Caco-2 (cell line): ENCODE data around the gene DNPH1. TPM values are rescaled to one million over a fixed set of nuclear protein-coding genes. Genes with fewer than 3 reads are reported as not detected.

Source experiments
- BruUV-seq: library from RNA; stranded (reverse); fragments of 400-500 nt; replicated peaks from 2 replicates; lab custom pipeline; 2021; lab: Mats Ljungman, UMichigan
- CTCF ChIA-PET: fragments of 300-600 bp; sonication (Branson Sonifier 250); formaldehyde crosslinking; loops from one replicate; lab custom pipeline; 2022; ENCODE audit warnings: antibody characterized with exemption; lab: Charles Lee
- POLR2A ChIA-PET: fragments of 300-600 bp; sonication (Branson Sonifier 250); formaldehyde crosslinking; loops from one replicate; lab custom pipeline; 2022; ENCODE audit warnings: antibody characterized with exemption; lab: Charles Lee
- DNase-seq, 2 experiments: peaks; one replicate each; pipeline versions ENCODE4 v3.0.0 to v3.0.0-alpha.2; 2020 to 2022
- H3K27me3 ChIP-seq: replicated peaks from 2 replicates; pipeline ENCODE4 v1.6.0; 2011; ENCODE audit warnings: low read length; ENCODE audit not compliant: control insufficient read depth, insufficient read depth
- H3K36me3 ChIP-seq: 2 replicates; pipeline ENCODE4 v1.5.1; 2011; ENCODE audit warnings: low read length; ENCODE audit not compliant: control insufficient read depth, insufficient read depth
- H3K4me1 ChIP-seq: fragments of 250-450 bp; sonication (Bioruptor Pico); 2 replicates; pipeline ENCODE4 v1.5.1; 2020; ENCODE audit warnings: mild to moderate bottlenecking
- H3K4me3 ChIP-seq: 2 replicates; pipeline ENCODE4 v1.5.1; 2011; ENCODE audit warnings: low read depth, mild to moderate bottlenecking, control low read depth, low read length
- H3K9me3 ChIP-seq: fragments of 250-450 bp; sonication (Bioruptor Pico); 2 replicates; pipeline ENCODE4 v1.5.1; 2020; ENCODE audit warnings: mild to moderate bottlenecking, moderate library complexity
- H3K27ac Mint-ChIP-seq: one replicate; pipeline ENCODE4 v1.8.0; 2022; ENCODE audit warnings: mixed read lengths; ENCODE audit not compliant: unreplicated experiment
- H3K27me3 Mint-ChIP-seq: one replicate; pipeline ENCODE4 v1.8.0; 2022; ENCODE audit warnings: mixed read lengths; ENCODE audit not compliant: insufficient read depth, unreplicated experiment
- H3K36me3 Mint-ChIP-seq: one replicate; pipeline ENCODE4 v1.8.0; 2022; ENCODE audit warnings: mild to moderate bottlenecking, mixed read lengths; ENCODE audit not compliant: insufficient read depth, unreplicated experiment
- H3K4me1 Mint-ChIP-seq: one replicate; pipeline ENCODE4 v1.8.0; 2022; ENCODE audit warnings: low read depth, mixed read lengths; ENCODE audit not compliant: unreplicated experiment
- H3K4me3 Mint-ChIP-seq: one replicate; pipeline ENCODE4 v1.8.0; 2022; ENCODE audit warnings: mild to moderate bottlenecking, moderate library complexity, mixed read lengths; ENCODE audit not compliant: unreplicated experiment
- H3K9me3 Mint-ChIP-seq: one replicate; pipeline ENCODE4 v1.8.0; 2022; ENCODE audit warnings: mixed read lengths; ENCODE audit not compliant: unreplicated experiment
- CTCF ChIP-seq, 2 experiments: fragments of 200-600 bp in 1 of 2; IDR thresholded peaks; 1 replicate in 1 of 2; 2 replicates in 1 of 2; pipeline versions ENCODE4 v1.5.1 to v1.8.0; 2011 to 2022; ENCODE audit warnings: antibody characterized with exemption in 1 of 2, control low read depth in 1 of 2, inconsistent platforms in 1 of 2, low read depth in 1 of 2, low read length in 1 of 2, mild to moderate bottlenecking in 1 of 2, moderate library complexity in 1 of 2; ENCODE audit not compliant: insufficient read depth in 1 of 2, severe bottlenecking in 1 of 2, unreplicated experiment in 1 of 2
- intact Hi-C: fragments of 100-400 bp; cut with micrococcal nuclease; formaldehyde crosslinking; loops from one replicate; pipeline ENCODE4 v1.10.0; 2022; ENCODE audit not compliant: unreplicated experiment
- total RNA-seq: library from RNA; stranded (reverse); gene quantifications from 2 replicates; pipeline ENCODE4 v1.2.3, GENCODE V29; 2022

DNPH1 gene
- total RNA-seq, 1 experiment from 2014 or later = 62.6 TPM

DNA sequence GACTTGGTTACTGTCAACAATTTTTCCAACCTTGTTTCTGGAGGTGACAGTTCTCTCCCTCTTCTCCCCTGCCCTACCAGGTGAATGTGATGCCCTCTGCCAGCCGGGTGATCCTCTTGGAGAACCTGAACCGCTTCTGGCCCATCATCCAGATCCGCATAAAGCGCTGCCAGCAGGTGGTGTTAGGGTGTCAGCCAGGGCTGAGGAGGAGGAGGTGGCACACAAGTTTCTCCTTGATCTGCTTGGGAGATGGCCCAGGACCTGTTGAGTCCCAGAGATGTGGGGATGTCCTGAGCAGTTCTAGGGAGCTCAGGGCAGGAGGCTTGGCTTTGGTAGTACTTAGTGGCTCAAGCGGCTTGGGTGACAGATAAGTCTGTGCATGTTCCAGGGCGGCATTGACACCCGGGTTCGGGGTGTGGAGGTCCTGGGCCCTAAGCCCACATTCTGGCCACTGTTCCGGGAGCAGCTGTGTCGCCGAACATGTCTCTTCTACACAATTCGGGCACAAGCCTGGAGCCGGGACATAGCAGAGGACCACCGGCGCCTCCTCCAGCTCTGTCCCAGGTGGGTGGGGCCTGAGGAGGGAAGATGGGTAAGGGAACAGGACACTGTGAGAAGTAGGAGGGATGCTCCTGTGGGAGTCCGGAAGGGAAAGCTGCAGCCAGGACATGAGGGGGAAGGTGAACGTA is 26.1 kb downstream of the DNPH1 start:
- no peaks in the 10 kb centered on the region for H3K9me3 ChIP-seq
- H3K4me3 ChIP-seq = no peak overlapping the region
- CTCF ChIA-PET = no interaction called here
- H3K4me1 ChIP-seq = no peaks in the 10 kb centered on the region
- BruUV-seq = no TSS peak
- Mint-ChIP-seq H3K4me1 (no peaks in the 10 kb centered on the region), H3K27me3 (no peaks in the 10 kb centered on the region), H3K27ac (no peak overlapping the region), H3K36me3 (no peaks in the 10 kb centered on the region), H3K4me3 (no peak overlapping the region), H3K9me3 (no peaks in the 10 kb centered on the region)
- H3K36me3 ChIP-seq = no peaks in the 10 kb centered on the region
- no peak for TF ChIP-seq CTCF (IDR thresholded peaks at IDR 0.05; ENCODE audit: insufficient read depth in 1 of 2, low read depth in 1 of 2, low read length in 1 of 2, severe bottlenecking in 1 of 2, unreplicated experiment in 1 of 2)
- POLR2A ChIA-PET = no interaction called here
- peak in 1 of 2 experiments; percentile 19 for DNase-seq
- no peaks in the 10 kb centered on the region; the same call in 1 of the 2 replicates for H3K27me3 ChIP-seq
- intact Hi-C loops = no loop called here

- no peaks in the 10 kb centered on the region for H3K36me3 Mint-ChIP-seq
- no peaks in the 10 kb centered on the region for H3K4me1 Mint-ChIP-seq
- intact Hi-C loops = no loop called here
- no peak for TF ChIP-seq CTCF (IDR thresholded peaks at IDR 0.05; ENCODE audit: insufficient read depth in 1 of 2, low read depth in 1 of 2, low read length in 1 of 2, severe bottlenecking in 1 of 2, unreplicated experiment in 1 of 2)
- no peaks in the 10 kb centered on the region for H3K9me3 Mint-ChIP-seq
- no peak overlapping the region for H3K27ac Mint-ChIP-seq
- BruUV-seq = no TSS peak
- no peak overlapping the region for H3K4me3 Mint-ChIP-seq
- Histone ChIP-seq H3K36me3 (no peaks in the 10 kb centered on the region), H3K27me3 (no peaks in the 10 kb centered on the region; the same call in 1 of the 2 replicates), H3K9me3 (no peaks in the 10 kb centered on the region), H3K4me3 (no peak overlapping the region), H3K4me1 (no peaks in the 10 kb centered on the region)
- DNase-seq = peak in 1 of 2 experiments; percentile 7
- ChIA-PET CTCF (no interaction called here), POLR2A (no interaction called here)
- no peaks in the 10 kb centered on the region for H3K27me3 Mint-ChIP-seq
Observed at GRCh38 chr6:43202451-43202850, 26.8 kb downstream of the DNPH1 start.

DNA sequence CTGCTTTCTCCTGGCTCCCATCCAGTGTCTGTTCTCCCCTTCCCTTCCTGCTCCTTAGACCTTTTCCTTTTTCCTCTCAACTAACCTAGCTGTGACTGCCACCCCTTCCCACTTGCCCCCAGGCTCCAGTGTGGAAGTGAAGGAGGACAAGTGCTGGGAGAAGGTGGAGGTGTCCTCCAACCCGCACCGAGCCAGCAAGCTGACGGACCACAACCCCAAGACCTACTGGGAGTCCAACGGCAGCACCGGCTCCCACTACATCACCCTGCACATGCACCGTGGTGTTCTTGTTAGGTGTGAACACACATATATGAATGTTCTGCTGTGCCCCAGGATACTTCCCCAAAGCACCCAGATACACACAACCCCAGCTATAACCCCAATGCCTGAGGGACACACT is 28.7 kb downstream of the DNPH1 start:
- Histone ChIP-seq H3K36me3 (no peaks in the 10 kb centered on the region), H3K4me3 (no peak overlapping the region), H3K9me3 (no peaks in the 10 kb centered on the region), H3K4me1 (no peaks in the 10 kb centered on the region), H3K27me3 (no peaks in the 10 kb centered on the region; the same call in 1 of the 2 replicates)
- no peak for TF ChIP-seq CTCF (IDR thresholded peaks at IDR 0.05; ENCODE audit: insufficient read depth in 1 of 2, low read depth in 1 of 2, low read length in 1 of 2, severe bottlenecking in 1 of 2, unreplicated experiment in 1 of 2)
- H3K9me3 Mint-ChIP-seq = no peaks in the 10 kb centered on the region
- H3K27ac Mint-ChIP-seq = no peak overlapping the region
- H3K4me1 Mint-ChIP-seq = no peaks in the 10 kb centered on the region
- H3K36me3 Mint-ChIP-seq = no peaks in the 10 kb centered on the region
- POLR2A ChIA-PET = no interaction called here
- intact Hi-C loops = no loop called here
- peak in 1 of 2 experiments; percentile 14 for DNase-seq
- no TSS peak for BruUV-seq
- no peak overlapping the region for H3K4me3 Mint-ChIP-seq
- CTCF ChIA-PET = no interaction called here
- H3K27me3 Mint-ChIP-seq = no peaks in the 10 kb centered on the region
